Suppressor macrophage treated with lipopolysaccharide for 4 hours (primary cell): ENCODE data around the gene LIG1.
"Not testable (repeated sequence)": the region's sequence is repeated elsewhere in the genome, so short reads cannot be mapped to it uniquely, and the experiment has no call there.

Experiments used
- DNase-seq: peaks from one replicate; pipeline ENCODE4 v3.0.0-alpha.2; 2020

LIG1 gene

DNA sequence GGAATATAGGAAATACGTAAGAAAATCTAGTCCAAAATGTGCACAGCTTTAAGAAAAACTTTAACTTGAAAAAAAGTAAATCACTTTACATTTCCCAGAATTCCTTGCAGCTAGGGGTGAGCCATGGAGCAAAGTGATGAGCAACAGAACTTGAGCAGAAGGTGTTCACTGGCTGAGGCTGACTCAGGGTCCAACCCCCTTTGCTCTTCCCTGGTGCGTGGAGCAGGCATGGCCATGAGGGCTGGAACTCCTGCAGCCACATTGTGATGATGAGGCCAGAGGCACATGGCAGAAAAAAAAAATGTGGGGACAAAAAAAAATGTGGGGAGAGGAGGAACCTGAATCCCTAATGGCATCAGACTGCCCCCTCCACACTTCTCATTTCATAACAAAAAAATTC, 49.6 kb downstream of the LIG1 start:
- DNase-seq: no peak

- DNase-seq: peak; percentile 69
These were observed 52.0 kb downstream of the LIG1 start for GRCh38 chr19:48118131-48118517.

- DNase-seq: peak; percentile 46
These were observed 52.5 kb downstream of the LIG1 start for GRCh38 chr19:48117515-48118130.

- peak; percentile 46 for DNase-seq
These were observed 56.8 kb downstream of the LIG1 start for GRCh38 chr19:48113190-48113917.

DNA sequence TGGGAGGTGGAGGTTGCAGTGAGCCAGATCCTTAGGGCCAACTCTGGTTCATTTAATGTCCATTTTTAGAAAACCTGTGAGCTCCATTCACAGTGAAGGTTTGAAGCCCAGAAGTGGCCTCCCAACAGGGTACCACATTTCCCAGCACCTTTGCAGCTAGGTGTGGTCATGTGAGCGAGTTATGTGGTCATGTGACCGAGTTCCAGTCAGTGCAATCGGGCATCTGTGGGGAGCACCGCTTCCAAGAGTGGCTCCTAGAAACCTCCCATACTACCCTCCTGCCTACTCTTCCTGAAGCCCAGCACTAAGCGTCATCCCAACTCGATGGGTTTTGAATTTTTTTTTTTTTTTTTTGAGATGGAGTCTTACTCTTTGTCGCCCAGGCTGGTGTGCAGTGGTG, 58.9 kb downstream of the LIG1 start:
- no peak for DNase-seq

GRCh38 chr19:48110350-48110966, 59.7 kb downstream of the LIG1 start, which contains the start of gene PLA2G4C:
Gene PLA2G4C (minus strand): TSS chr19:48110817. CDS start chr19:48106529, 4,288 bp downstream.
- peak; percentile 96 for DNase-seq

DNA sequence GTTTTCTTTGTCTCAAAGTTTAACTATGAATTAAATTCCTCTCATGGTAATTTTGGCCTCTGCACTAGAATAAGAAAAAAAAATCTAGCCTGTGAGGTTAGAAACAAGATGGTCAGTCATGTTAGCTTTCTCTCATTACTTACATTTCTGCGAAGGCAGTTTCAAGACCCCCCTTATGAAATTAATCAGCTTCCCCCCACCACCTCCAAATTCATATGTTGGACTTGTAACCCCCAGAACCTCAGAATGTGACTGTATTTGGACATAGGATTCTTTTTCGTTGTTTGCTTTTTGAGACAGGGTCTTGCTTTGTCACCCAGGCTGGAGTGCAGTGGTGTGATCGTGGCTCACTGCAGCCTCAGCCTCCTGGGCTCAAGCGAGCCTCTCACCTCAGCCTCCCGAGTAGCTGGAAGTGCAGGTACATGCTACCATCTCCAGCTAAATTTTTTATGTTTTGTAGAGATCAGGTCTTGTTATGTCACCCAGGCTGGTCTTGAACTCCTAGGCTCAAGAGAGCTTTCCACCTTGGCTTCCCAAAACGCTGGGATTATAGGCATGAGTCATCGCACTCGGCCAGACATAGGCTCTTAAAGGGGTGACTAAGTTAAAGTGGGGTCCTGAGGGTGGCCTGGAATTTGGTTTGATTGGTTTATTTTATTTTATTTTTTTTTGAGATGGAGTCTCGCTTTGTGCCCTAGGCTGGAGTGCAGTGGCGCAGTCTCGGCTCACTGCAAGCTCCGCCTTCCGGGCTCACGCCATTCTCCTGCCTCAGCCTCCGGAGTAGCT, 61.0 kb downstream of the LIG1 start:
- DNase-seq: no peak

GRCh38 chr19:48103922-48104321, 66.2 kb downstream of the LIG1 start:
- DNase-seq: no peak

DNA sequence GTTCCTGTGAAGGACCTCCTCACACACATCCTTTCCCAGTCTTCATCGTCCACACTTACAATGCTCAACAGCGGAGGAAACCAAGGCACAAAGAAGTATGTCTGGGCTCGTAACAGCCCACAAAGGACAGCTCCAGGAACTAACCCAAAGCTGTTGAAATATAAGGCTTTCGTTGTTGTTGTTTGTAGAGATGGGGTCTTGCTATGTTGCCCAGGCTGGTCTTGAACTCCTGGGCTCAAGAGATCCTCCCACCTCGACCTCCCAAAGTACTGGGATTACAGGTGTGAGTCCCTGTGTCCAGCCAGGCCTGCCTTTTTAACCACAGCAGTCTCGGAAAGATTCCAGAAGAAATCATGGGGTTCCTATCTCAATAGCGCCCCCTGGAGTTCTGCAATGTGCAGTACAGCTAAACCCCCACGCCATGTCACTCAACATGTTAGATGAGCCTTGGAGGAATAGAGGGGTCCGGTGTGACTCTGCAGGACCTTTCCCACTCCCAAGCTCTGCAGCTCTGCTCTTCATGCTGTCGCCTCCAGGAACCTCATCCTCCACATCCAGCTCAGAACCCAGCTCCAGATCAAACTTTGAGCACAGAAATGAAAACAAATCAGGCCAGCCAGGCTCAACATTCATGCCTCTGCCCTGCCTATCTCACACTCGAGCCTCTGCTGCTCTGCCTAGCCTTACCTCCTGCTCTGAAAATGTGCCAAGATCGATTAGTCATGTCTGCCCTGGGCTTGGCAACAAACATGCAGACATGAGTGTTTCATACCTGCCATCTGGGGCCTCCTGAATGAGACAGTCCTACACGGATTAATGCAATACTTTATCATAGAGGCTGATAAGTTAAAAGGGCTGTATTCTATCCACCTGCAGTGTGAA, 67.0 kb downstream of the LIG1 start:
- peak; percentile 49 for DNase-seq

- no peak for DNase-seq
These were observed 74.5 kb downstream of the LIG1 start for GRCh38 chr19:48095612-48096175.

DNA sequence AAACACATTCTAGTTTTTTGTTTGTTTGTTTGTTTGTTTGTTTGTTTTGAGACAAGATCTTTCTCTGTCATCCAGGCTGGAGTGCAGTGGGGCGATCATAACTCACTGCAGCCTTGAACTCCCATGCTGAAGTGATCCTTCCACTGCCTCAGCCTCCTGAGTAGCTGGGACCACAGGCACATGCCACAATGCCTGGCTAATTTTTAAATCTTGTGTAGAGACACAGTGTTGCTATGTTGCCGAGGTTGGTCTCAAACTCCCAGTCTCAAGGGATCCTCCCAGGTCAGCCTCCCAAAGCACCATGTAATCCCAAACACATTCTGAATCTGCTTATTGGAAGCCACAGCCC, 75.3 kb downstream of the LIG1 start:
- no peak for DNase-seq

DNA sequence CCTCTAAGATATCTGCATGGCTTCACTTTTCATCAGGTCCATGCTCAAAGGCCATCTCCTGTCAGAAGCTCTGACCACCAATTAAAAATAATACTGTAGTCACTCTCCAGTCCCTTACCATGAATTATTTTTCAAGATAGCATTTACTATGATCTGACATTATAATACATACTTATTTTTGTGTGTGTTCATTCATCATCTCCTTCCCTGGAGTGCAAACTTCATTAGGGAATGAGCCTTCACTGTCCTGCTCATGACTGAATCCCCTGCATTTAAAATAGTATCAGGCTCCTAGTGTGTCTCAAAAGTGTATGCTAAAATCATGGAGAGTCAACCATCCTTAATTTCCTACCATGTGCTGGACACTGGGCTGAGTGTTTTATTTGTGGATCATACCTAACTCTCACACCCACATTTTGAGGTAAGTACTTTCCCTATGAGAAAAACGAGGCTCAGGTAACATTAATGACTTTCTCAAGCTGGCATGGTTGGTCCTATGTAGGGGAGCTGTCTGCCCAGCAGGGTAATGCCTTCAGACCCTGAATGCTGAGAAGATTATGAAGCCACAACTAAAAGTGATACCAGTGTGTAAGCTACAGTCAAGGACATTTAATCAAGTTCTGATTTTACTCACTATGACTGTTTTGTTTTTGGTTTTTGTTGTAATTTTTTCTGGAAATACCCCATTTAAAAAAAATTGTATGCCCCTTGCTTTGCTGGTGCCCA, 75.9 kb downstream of the LIG1 start:
- DNase-seq: no peak

GRCh38 chr19:48091111-48091718, 78.9 kb downstream of the LIG1 start:
- not testable (repeated sequence) for DNase-seq

DNA sequence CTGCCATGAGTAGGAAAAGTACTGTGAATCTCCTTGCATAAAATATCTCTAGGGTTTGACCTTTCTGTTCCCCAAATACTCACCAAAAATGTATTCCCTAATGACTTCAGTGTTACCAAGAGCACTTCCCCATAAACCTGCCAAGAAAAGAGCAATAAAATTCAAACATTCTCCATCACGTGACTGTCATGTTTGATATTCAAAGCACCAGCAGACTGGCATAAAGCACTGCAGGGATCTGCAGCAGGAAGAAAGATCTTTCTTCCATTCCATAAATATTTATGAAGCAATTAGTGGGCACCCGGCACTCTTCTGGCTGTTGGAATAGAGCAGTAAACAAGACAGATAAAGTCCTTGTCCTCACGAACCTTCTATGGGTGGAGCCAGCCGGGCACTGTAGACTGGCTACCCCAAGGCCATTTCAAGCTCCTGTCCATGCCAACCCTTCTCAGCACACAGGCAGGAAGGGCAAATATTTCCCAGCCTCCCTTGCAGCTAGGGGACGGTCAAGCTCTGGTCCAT, 79.8 kb downstream of the LIG1 start:
- DNase-seq: no peak

- not testable (repeated sequence) for DNase-seq
These were observed 81.2 kb downstream of the LIG1 start for GRCh38 chr19:48088991-48089390.

GRCh38 chr19:48085904-48086864, 84.0 kb downstream of the LIG1 start:
- no peak for DNase-seq

- DNase-seq: no peak
These were observed 85.1 kb downstream of the LIG1 start for GRCh38 chr19:48085076-48085475.

DNA sequence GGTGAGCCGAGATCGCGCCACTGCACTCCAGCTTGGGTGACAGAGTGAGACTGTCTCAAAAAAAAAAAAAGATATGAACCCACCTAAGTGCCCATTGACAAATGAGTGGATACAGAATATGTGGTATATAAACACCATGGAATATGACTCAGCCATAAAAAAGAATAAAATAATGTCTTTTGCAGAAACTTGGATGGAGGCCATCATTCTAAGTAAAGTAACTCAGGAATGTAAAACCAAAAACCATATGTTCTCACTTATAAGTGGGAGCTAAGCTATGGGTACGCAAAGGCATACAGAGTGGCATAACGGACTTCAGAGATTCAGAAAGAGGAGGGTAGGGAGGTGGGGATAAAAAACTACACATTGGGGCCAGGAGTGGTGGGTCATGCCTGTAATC, 89.0 kb downstream of the LIG1 start:
- no peak for DNase-seq

- not testable (repeated sequence) for DNase-seq
These were observed 99.9 kb downstream of the LIG1 start for GRCh38 chr19:48070177-48070769.
